GM12878 (cell line): Measurements from ENCODE around the gene OR7A10. TPM values are rescaled to one million over a fixed set of nuclear protein-coding genes. Genes with fewer than 3 reads are reported as not detected.

ENCODE experiments used
- ATAC-seq: fragments of 200-7000 bp; cut with Tn5 transposase; 3 replicates; pipeline ENCODE4 v1.9.1; 2020; ENCODE audit warnings: mild to moderate bottlenecking, moderate library complexity
- Bru-seq: library from RNA; stranded (reverse); fragments of 400-500 nt; gene quantifications from one replicate; lab custom pipeline; 2021; lab: Mats Ljungman, UMichigan
- BruChase-seq, 2 experiments: library from RNA; stranded (reverse); fragments of 400-500 nt; gene quantifications; one replicate each; lab custom pipeline; 2021; lab: Mats Ljungman, UMichigan
- BruUV-seq: library from RNA; stranded (reverse); fragments of 400-500 nt; replicated peaks from 2 replicates; lab custom pipeline; 2021; lab: Mats Ljungman, UMichigan
- CTCF ChIA-PET: fragments of 300-600 bp; sonication (Branson Sonifier 250); formaldehyde crosslinking; extraction: SDS; loops from one replicate; lab custom pipeline; 2021; ENCODE audit warnings: inconsistent platforms; lab: Yijun Ruan, JAX
- POLR2A ChIA-PET: fragments of 350-600 bp; formaldehyde crosslinking; extraction: SDS; loops from one replicate; lab custom pipeline; 2021; ENCODE audit warnings: inconsistent platforms; lab: Charles Lee
- RAD21 ChIA-PET: fragments of 300-600 bp; sonication (Branson Sonifier 250); formaldehyde crosslinking; loops from one replicate; lab custom pipeline; 2023; ENCODE audit warnings: antibody characterized with exemption; ENCODE audit not compliant: unreplicated experiment; lab: Charles Lee
- SMC1A ChIA-PET: fragments of 300-600 bp; sonication (Branson Sonifier 250); formaldehyde crosslinking; loops from one replicate; lab custom pipeline; 2023; ENCODE audit not compliant: unreplicated experiment, uncharacterized antibody; lab: Charles Lee
- DNase-seq: peaks from one replicate; pipeline ENCODE4 v3.0.0-alpha.2; 2011; ENCODE audit warnings: low read depth, low spot score
- FAIRE-seq: peaks from 3 replicates; lab custom pipeline; 2011; peaks lifted over from hg19 to GRCh38; lab: Jason Lieb, UNC
- H2AFZ ChIP-seq: 2 replicates; pipeline ENCODE4 v1.6.0; 2011; ENCODE audit warnings: low read depth, low read length, control low read depth; ENCODE audit not compliant: control insufficient read depth
- H3K27ac ChIP-seq: 2 replicates; pipeline ENCODE4 v1.5.1; 2011; ENCODE audit warnings: control low read depth; ENCODE audit not compliant: control insufficient read depth, insufficient read depth
- H3K27me3 ChIP-seq, 2 experiments: replicated peaks in 1 of 2; 2 replicates each; pipeline versions ENCODE4 v1.6.0 to v1.6.1; 2011; ENCODE audit warnings: low read length in 1 of 2; ENCODE audit not compliant: control insufficient read depth in 2 of 2, insufficient read depth in 2 of 2
- H3K36me3 ChIP-seq, 2 experiments: 2 replicates each; pipeline ENCODE4 v1.5.1; 2011; ENCODE audit warnings: low read length in 1 of 2; ENCODE audit not compliant: control insufficient read depth in 2 of 2, insufficient read depth in 2 of 2
- H3K4me1 ChIP-seq: 2 replicates; pipeline ENCODE4 v1.6.1; 2011; ENCODE audit warnings: mild to moderate bottlenecking, low read length, moderate library complexity, mixed read lengths; ENCODE audit not compliant: control insufficient read depth, insufficient read depth
- H3K4me2 ChIP-seq: 2 replicates; pipeline ENCODE4 v1.6.0; 2011; ENCODE audit warnings: control low read depth; ENCODE audit not compliant: control insufficient read depth, insufficient read depth
- H3K4me3 ChIP-seq: fragments of 200-600 bp; sonication (generic); 2 replicates; pipeline ENCODE4 v1.5.1; 2016
- H3K79me2 ChIP-seq: 2 replicates; pipeline ENCODE4 v1.6.0; 2011; ENCODE audit warnings: low read length; ENCODE audit not compliant: control insufficient read depth, insufficient read depth
- H3K9ac ChIP-seq: 2 replicates; pipeline ENCODE4 v1.8.0; 2011; ENCODE audit warnings: low read length, control low read depth, mixed read lengths; ENCODE audit not compliant: control insufficient read depth, insufficient read depth
- H3K9me3 ChIP-seq: replicated peaks from 3 replicates; pipeline ENCODE4 v1.5.1; 2011; ENCODE audit warnings: mild to moderate bottlenecking, low read length; ENCODE audit not compliant: control insufficient read depth, insufficient read depth
- H4K20me1 ChIP-seq: 2 replicates; pipeline ENCODE4 v1.6.0; 2011; ENCODE audit not compliant: control insufficient read depth, insufficient read depth
- MLLT1 ChIP-seq: fragments of 450-650 bp; IDR thresholded peaks from 2 replicates; pipeline ENCODE4 v1.6.1; 2016; ENCODE audit warnings: mild to moderate bottlenecking
- MTA3 ChIP-seq: IDR thresholded peaks from 2 replicates; pipeline ENCODE4 v1.6.1; 2012; ENCODE audit warnings: low read length, inconsistent platforms, borderline replicate concordance
- RUNX3 ChIP-seq: IDR thresholded peaks from 2 replicates; pipeline ENCODE4 v1.6.1; 2012; ENCODE audit warnings: low read length, inconsistent platforms
- SMAD1 ChIP-seq: fragments of 450-650 bp; IDR thresholded peaks from 2 replicates; pipeline ENCODE4 v1.6.1; 2018; ENCODE audit warnings: mild to moderate bottlenecking, low read depth; ENCODE audit not compliant: partially characterized antibody
- SUPT20H ChIP-seq: IDR thresholded peaks from 2 replicates; pipeline ENCODE4 v1.6.1; 2011; ENCODE audit warnings: low read depth, mild to moderate bottlenecking, low read length, moderate library complexity, borderline replicate concordance; ENCODE audit not compliant: control insufficient read depth
- WGBS: methylation state at CpG from one replicate; pipeline ENCODE4 v1.1.6; 2016; ENCODE audit warnings: low lambda C conversion rate; ENCODE audit not compliant: insufficient replicate concordance, insufficient coverage; ENCODE audit errors: missing lambda C conversion rate; 5-methylcytosine and 5-hydroxymethylcytosine counted together
- in situ Hi-C: fragments of 300-500 bp; cut with MboI; formaldehyde crosslinking; loops from 9 replicates; pipeline ENCODE4 v1.14.3; 2018; ENCODE audit warnings: mixed read lengths
- intact Hi-C: fragments of 100-400 bp; cut with micrococcal nuclease; formaldehyde crosslinking; loops from one replicate; pipeline ENCODE4 v1.14.2; 2022; ENCODE audit not compliant: unreplicated experiment
- long read RNA-seq, 2 experiments: library from polyadenylated mRNA; unstranded; transcript quantifications; one replicate each; pipeline ENCODE4 v2.0.0, GENCODE V29; 2019 to 2020
- polyA minus RNA-seq, 3 experiments: library from RNA; depleted of rRNA, polyadenylated mRNA; stranded (reverse); fragments of >200 nt; gene quantifications; 2 replicates each; pipeline ENCODE4 v1.2.3, GENCODE V29; 2011
- polyA plus RNA-seq, 11 experiments: library from polyadenylated mRNA; depleted of rRNA in 4 of 11; unstranded in 6 of 11; stranded (reverse) in 5 of 11; fragments of >200 nt; fragmentation: Nextera tagmentation in 4 of 11; fragmentation: Illumina TruSeq in 1 of 11; extraction: Ambion mirVana in 4 of 11; extraction: Trizol in 1 of 11; gene quantifications; 1 replicate in 1 of 11; 2 replicates in 10 of 11; pipeline versions ENCODE4 v1.2.1 to v1.2.3, GENCODE V29; 2011 to 2016; ENCODE audit warnings: inconsistent platforms in 2 of 11, missing spikeins in 2 of 11, low read depth in 1 of 11
- total RNA-seq, 4 experiments: library from RNA; depleted of rRNA in 3 of 4; stranded (reverse); fragments of >200 nt in 3 of 4; fragmentation: Illumina TruSeq in 1 of 4; extraction: Trizol in 1 of 4; gene quantifications; 2 replicates each; pipeline versions ENCODE4 v1.2.1 to v1.2.3, GENCODE V29; 2013 to 2021

The OR7A10 gene
- total RNA-seq (2013; cell fraction: nucleolus; rRNA removed): not detected in 2 replicates
- total RNA-seq (2014; rRNA removed): not detected in 2 replicates
- total RNA-seq (2014; rRNA removed; fragmentation: Illumina TruSeq; extraction: Trizol): not detected in 2 replicates
- not detected in 2 replicates for total RNA-seq (2021)
- not detected for polyA plus RNA-seq (2011; ENCODE audit: low read depth)
- polyA plus RNA-seq (2011; rRNA removed): not detected in 2 replicates
- polyA plus RNA-seq (2011; cell fraction: cytosol; rRNA removed): not detected in 2 replicates
- polyA plus RNA-seq (2011; cell fraction: nucleus; rRNA removed): not detected in 2 replicates
- not detected in 2 replicates for polyA plus RNA-seq (2012)
- not detected in 2 replicates for polyA plus RNA-seq (2014; fragmentation: Illumina TruSeq; extraction: Trizol)
- polyA plus RNA-seq (2014; fragmentation: Nextera tagmentation; extraction: Ambion mirVana): not detected
- polyA plus RNA-seq (2014; rRNA removed): not detected in 2 replicates
- polyA plus RNA-seq (2016; fragmentation: Nextera tagmentation; extraction: Ambion mirVana): not detected
- polyA minus RNA-seq (2011; rRNA and poly(A)+ RNA removed): not detected in 2 replicates
- polyA minus RNA-seq (2011; cell fraction: cytosol; rRNA and poly(A)+ RNA removed): not detected in 2 replicates
- not detected in 2 replicates for polyA minus RNA-seq (2011; cell fraction: nucleus; rRNA and poly(A)+ RNA removed)
- not detected for Bru-seq, nascent RNA
- not detected for BruChase-seq, experiment 1, labeled RNA remaining after a 6-hour chase
- BruChase-seq, experiment 2, labeled RNA remaining after a 2-hour chase: not detected
- long read RNA-seq, experiment 1: 0 reads
- long read RNA-seq, experiment 2: 0 reads

DNA sequence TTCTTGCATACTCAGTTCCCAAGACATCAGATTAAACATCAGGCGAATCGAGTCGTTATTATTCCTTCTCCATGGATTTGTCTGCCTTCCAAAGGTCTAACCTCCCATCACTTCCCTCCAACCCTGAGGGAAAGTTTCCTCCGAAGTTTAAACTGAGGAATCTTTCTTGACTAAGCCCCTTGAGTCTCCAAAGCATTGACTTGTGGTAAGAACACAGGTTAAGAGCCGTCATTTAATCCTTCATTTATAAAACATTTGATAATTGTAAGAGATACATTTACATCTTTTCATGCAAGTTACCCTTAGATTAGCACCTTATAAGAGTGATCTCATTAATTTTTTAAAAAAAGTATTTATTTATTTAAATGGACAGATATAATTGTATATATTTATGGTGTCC is at the start of gene OR7A10:
Gene OR7A10, minus strand, starts transcription at position 101 of the 400 bp plus-strand sequence. CDS start 7,045 bp downstream, outside the sequence.
- Histone ChIP-seq H3K27ac (no peak within 1 kb of the TSS), H3K27me3 (no peaks in the 10 kb centered on the region), H2AFZ (no peak within 1 kb of the TSS), H4K20me1 (no peaks in the 10 kb centered on the region), H3K9me3 (no peaks in the 10 kb centered on the region), H3K4me1 (no peaks in the 10 kb centered on the region), H3K4me3 (no peak within 1 kb of the TSS), H3K4me2 (no peak within 1 kb of the TSS), H3K9ac (no peak within 1 kb of the TSS), H3K79me2 (no peaks in the 10 kb centered on the region), H3K36me3 (no peaks in the 10 kb centered on the region)
- no peak for ATAC-seq
- SMC1A ChIA-PET: no interaction called here
- RAD21 ChIA-PET: no interaction called here
- in situ Hi-C loops (no loop called here), intact Hi-C loops (no loop called here)
- no TSS peak for BruUV-seq
- 23% methylated on average over 5 of the region's 5 CpGs for WGBS
- no peak for TF ChIP-seq MLLT1
- no peak for TF ChIP-seq RUNX3
- no peak for TF ChIP-seq MTA3
- no peak for TF ChIP-seq SUPT20H
- TF ChIP-seq SMAD1: no peak
- FAIRE-seq: no peak
- CTCF ChIA-PET: no interaction called here
- POLR2A ChIA-PET: no interaction called here
- no peak for DNase-seq
